PFSK-1 (cell line): ENCODE measurements around the gene ENPP5.

Experiments
- FOXP2 ChIP-seq: optimal IDR thresholded peaks from 2 replicates; pipeline ENCODE3; 2011; ENCODE audit warnings: borderline replicate concordance, control low read depth, inconsistent platforms; ENCODE audit not compliant: insufficient read depth; ENCODE audit errors: extremely low read length, extremely low read depth
- POLR2AphosphoS5 ChIP-seq: IDR thresholded peaks from 2 replicates; pipeline ENCODE4 v1.6.1; 2012; ENCODE audit warnings: low read depth, mild to moderate bottlenecking, control low read depth, low read length, moderate library complexity
- SIN3A ChIP-seq: IDR thresholded peaks from 2 replicates; pipeline ENCODE4 v1.6.1; 2012; ENCODE audit warnings: mild to moderate bottlenecking, low read length, moderate library complexity, borderline replicate concordance; ENCODE audit not compliant: insufficient read depth
- TAF1 ChIP-seq: IDR thresholded peaks from 2 replicates; pipeline ENCODE4 v1.6.1; 2012; ENCODE audit warnings: low read length, control low read depth, borderline replicate concordance; ENCODE audit not compliant: insufficient read depth
- TF ChIP-seq, protein P1 (sequence below), 2 experiments: IDR thresholded peaks; 2 replicates each; pipeline versions ENCODE4 v1.6.1 to v1.8.0; 2011 to 2012; ENCODE audit warnings: low read depth in 2 of 2, low read length in 2 of 2, control low read depth in 1 of 2, inconsistent platforms in 1 of 2, mild to moderate bottlenecking in 1 of 2, moderate library complexity in 1 of 2; ENCODE audit not compliant: insufficient read depth in 1 of 2

DNA sequence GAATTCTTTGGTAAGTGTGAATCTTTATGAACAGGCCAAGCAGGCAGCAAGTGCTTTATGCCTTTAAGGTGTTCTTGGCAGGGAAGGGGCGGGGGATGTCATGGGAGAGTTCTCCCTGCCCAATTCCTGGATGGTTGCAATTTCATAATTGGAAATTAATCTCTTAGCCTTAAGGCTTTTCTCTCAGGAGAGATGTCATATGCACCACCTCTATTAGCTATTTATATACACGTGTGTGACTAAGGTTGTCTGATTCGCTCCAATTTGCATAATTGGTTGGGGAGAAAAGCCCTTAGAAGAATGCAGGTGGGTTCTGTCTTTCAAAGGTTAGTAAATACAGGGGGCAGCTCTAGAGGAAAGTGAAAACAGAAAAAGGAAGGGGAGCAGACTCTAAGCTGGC lies 5.2 kb upstream of the ENPP5 start:
- TF ChIP-seq SIN3A (no peak), TAF1 (no peak), POLR2AphosphoS5 (no peak), FOXP2 (no peak)
- TF ChIP-seq, protein P1, sequence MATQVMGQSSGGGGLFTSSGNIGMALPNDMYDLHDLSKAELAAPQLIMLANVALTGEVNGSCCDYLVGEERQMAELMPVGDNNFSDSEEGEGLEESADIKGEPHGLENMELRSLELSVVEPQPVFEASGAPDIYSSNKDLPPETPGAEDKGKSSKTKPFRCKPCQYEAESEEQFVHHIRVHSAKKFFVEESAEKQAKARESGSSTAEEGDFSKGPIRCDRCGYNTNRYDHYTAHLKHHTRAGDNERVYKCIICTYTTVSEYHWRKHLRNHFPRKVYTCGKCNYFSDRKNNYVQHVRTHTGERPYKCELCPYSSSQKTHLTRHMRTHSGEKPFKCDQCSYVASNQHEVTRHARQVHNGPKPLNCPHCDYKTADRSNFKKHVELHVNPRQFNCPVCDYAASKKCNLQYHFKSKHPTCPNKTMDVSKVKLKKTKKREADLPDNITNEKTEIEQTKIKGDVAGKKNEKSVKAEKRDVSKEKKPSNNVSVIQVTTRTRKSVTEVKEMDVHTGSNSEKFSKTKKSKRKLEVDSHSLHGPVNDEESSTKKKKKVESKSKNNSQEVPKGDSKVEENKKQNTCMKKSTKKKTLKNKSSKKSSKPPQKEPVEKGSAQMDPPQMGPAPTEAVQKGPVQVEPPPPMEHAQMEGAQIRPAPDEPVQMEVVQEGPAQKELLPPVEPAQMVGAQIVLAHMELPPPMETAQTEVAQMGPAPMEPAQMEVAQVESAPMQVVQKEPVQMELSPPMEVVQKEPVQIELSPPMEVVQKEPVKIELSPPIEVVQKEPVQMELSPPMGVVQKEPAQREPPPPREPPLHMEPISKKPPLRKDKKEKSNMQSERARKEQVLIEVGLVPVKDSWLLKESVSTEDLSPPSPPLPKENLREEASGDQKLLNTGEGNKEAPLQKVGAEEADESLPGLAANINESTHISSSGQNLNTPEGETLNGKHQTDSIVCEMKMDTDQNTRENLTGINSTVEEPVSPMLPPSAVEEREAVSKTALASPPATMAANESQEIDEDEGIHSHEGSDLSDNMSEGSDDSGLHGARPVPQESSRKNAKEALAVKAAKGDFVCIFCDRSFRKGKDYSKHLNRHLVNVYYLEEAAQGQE (IDR thresholded peaks at IDR 0.05; ENCODE audit: insufficient read depth in 1 of 2, low read depth in 2 of 2, low read length in 2 of 2): no peak
